GM23248 (cell line): ENCODE data around the gene AFF3. TPM values are rescaled to one million over a fixed set of nuclear protein-coding genes. Genes with fewer than 3 reads are reported as not detected.

Experiments used
- DNase-seq: peaks from one replicate; pipeline ENCODE4 v3.0.0-alpha.2; 2015
- H2AFZ ChIP-seq: fragments of 200-600 bp; sonication (generic); 2 replicates; pipeline ENCODE4 v1.6.1; 2016; ENCODE audit warnings: antibody characterized with exemption
- H3F3A ChIP-seq: fragments of 200-600 bp; sonication (generic); 2 replicates; pipeline ENCODE4 v1.6.1; 2016; ENCODE audit warnings: mild to moderate bottlenecking, antibody characterized with exemption, mixed run types; ENCODE audit not compliant: insufficient read depth
- H3K27ac ChIP-seq: fragments of 200-600 bp; sonication (generic); 2 replicates; pipeline ENCODE4 v1.5.1; 2016; ENCODE audit warnings: mild to moderate bottlenecking
- H3K27me3 ChIP-seq: fragments of 200-600 bp; sonication (generic); replicated peaks from 2 replicates; pipeline ENCODE4 v1.6.1; 2016; ENCODE audit warnings: mild to moderate bottlenecking; ENCODE audit not compliant: insufficient read depth
- H3K36me3 ChIP-seq: fragments of 200-600 bp; sonication (generic); 2 replicates; pipeline ENCODE4 v1.6.1; 2016; ENCODE audit warnings: low read depth, mild to moderate bottlenecking
- H3K4me1 ChIP-seq: fragments of 200-600 bp; sonication (generic); 2 replicates; pipeline ENCODE4 v1.6.1; 2016; ENCODE audit warnings: mild to moderate bottlenecking; ENCODE audit not compliant: insufficient read depth
- H3K4me2 ChIP-seq: fragments of 200-600 bp; sonication (generic); one replicate; pipeline ENCODE4 v1.6.1; 2016; ENCODE audit warnings: mild to moderate bottlenecking; ENCODE audit not compliant: unreplicated experiment
- H3K4me3 ChIP-seq: fragments of 200-600 bp; sonication (generic); 2 replicates; pipeline ENCODE4 v1.5.1; 2016; ENCODE audit warnings: mild to moderate bottlenecking
- H3K79me2 ChIP-seq: fragments of 200-600 bp; sonication (generic); 2 replicates; pipeline ENCODE4 v1.6.1; 2016; ENCODE audit warnings: mild to moderate bottlenecking; ENCODE audit not compliant: insufficient read depth
- H3K9ac ChIP-seq: fragments of 200-600 bp; sonication (generic); 2 replicates; pipeline ENCODE4 v1.6.1; 2016; ENCODE audit warnings: mild to moderate bottlenecking
- H3K9me2 ChIP-seq: fragments of 200-600 bp; sonication (generic); 2 replicates; pipeline ENCODE4 v1.6.1; 2016; ENCODE audit warnings: mixed run types, mild to moderate bottlenecking, moderate library complexity; ENCODE audit not compliant: insufficient read depth
- H3K9me3 ChIP-seq: fragments of 200-600 bp; sonication (generic); one replicate; pipeline ENCODE4 v1.6.1; 2017; ENCODE audit warnings: low read depth
- H4K20me1 ChIP-seq: fragments of 200-600 bp; sonication (generic); 2 replicates; pipeline ENCODE4 v1.6.0; 2016; ENCODE audit not compliant: insufficient read depth
- EZH2 ChIP-seq: fragments of 200-600 bp; sonication (generic); IDR thresholded peaks from 2 replicates; pipeline ENCODE4 v1.6.1; 2018; ENCODE audit warnings: antibody characterized with exemption, mild to moderate bottlenecking; ENCODE audit not compliant: insufficient read depth, poor library complexity, severe bottlenecking
- EZH2phosphoT487 ChIP-seq: fragments of 200-600 bp; sonication (generic); IDR thresholded peaks from 2 replicates; pipeline ENCODE4 v1.6.1; 2018; ENCODE audit warnings: antibody characterized with exemption, moderate library complexity, mild to moderate bottlenecking, low read depth; ENCODE audit not compliant: insufficient read depth
- WGBS, 2 experiments: methylation state at CpG; one replicate each; pipeline ENCODE4 v1.1.6; 2015 to 2017; ENCODE audit warnings: low lambda C conversion rate in 2 of 2, low coverage in 1 of 2; ENCODE audit errors: missing lambda C conversion rate in 2 of 2; 5-methylcytosine and 5-hydroxymethylcytosine counted together
- in situ Hi-C: fragments of 300-500 bp; cut with MboI; formaldehyde crosslinking; loops from 2 replicates; pipeline ENCODE4 v1.15.0; 2020
- polyA plus RNA-seq: library from polyadenylated mRNA; unstranded; fragments of >200 nt; fragmentation: Nextera tagmentation; extraction: Ambion mirVana; gene quantifications from 2 replicates; pipeline ENCODE4 v1.2.1, GENCODE V29; 2016
- total RNA-seq: library from RNA; depleted of rRNA; stranded (reverse); fragments of >200 nt; shearing (Covaris generic); gene quantifications from 2 replicates; pipeline ENCODE4 v1.2.3, GENCODE V29; 2014

The AFF3 gene
- total and polyA plus RNA-seq, 2 experiments from 2014 or later, result 0.56 to 0.86 TPM

DNA sequence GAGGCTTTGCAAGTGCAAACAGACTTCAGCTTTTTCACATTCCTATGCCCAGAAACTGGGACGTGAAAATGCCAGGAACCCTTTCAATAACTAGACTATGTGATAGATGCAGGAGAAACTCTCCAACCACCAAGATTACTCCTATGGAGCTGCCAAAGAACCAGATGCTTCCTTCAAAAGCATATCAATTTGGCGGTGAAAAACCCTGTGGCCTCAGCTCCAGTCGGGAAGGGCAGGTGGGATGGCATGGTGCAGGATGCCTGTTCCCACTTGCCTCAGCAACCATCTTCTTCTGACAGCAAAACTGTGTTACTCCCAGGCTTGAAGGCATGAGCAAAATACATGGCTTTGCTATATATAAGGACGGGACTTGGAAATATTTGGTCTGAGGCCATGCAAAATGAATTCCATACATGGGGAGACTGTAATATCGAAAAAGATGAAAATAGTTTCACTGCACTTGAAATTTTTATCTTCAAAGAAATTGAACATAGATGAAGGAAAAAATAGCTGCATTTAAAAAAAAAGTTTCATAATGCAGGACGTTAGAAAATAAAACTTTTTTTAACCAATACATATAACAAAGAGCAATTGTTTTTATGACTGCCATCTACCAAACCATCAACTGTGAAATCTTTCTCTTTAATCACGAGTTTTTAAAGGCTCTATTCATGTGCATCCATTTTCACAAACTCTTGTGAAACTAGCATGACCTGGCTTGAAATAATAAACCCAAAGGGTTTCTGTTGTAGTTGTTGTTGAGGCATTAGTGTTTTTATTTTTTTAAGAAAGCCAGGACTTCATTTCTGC lies 99.1 kb downstream of the AFF3 start:
- Histone ChIP-seq H3K79me2 (no peaks in the 10 kb centered on the region), H3K36me3 (no peaks in the 10 kb centered on the region), H3K4me1 (no peaks in the 10 kb centered on the region), H3K27me3 (peaks cover 5% of the 10 kb centered on the region; the same call in 1 of the 2 replicates), H3K9ac (no peak overlapping the region), H3K9me2 (no peaks in the 10 kb centered on the region), H3K9me3 (no peaks in the 10 kb centered on the region), H3K4me2 (no peak overlapping the region), H3K27ac (no peak overlapping the region), H2AFZ (no peak overlapping the region), H3K4me3 (no peak overlapping the region), H4K20me1 (no peaks in the 10 kb centered on the region), H3F3A (no peaks in the 10 kb centered on the region)
- no peak for TF ChIP-seq EZH2
- TF ChIP-seq EZH2phosphoT487, result no peak
- in situ Hi-C loops, result no loop called here
- DNase-seq, result no peak
- 65 to 72% methylated on average over 7 of the region's 7 CpGs for WGBS, 2 experiments

GRCh38 chr2:100042562-100042961 lies 99.8 kb downstream of the AFF3 start:
- Histone ChIP-seq H3K36me3 (no peaks in the 10 kb centered on the region), H3F3A (no peaks in the 10 kb centered on the region), H2AFZ (no peak overlapping the region), H3K9me3 (no peaks in the 10 kb centered on the region), H3K9ac (no peak overlapping the region), H3K4me3 (no peak overlapping the region), H3K4me2 (no peak overlapping the region), H3K79me2 (no peaks in the 10 kb centered on the region), H4K20me1 (no peaks in the 10 kb centered on the region), H3K9me2 (no peaks in the 10 kb centered on the region), H3K27ac (no peak overlapping the region), H3K4me1 (no peaks in the 10 kb centered on the region), H3K27me3 (peaks cover 5% of the 10 kb centered on the region; the same call in 1 of the 2 replicates)
- WGBS, 2 experiments, result 65 to 68% methylated on average over 3 of the region's 3 CpGs
- TF ChIP-seq EZH2 (no peak), EZH2phosphoT487 (no peak)
- in situ Hi-C loops, result no loop called here
- DNase-seq, result no peak

DNA sequence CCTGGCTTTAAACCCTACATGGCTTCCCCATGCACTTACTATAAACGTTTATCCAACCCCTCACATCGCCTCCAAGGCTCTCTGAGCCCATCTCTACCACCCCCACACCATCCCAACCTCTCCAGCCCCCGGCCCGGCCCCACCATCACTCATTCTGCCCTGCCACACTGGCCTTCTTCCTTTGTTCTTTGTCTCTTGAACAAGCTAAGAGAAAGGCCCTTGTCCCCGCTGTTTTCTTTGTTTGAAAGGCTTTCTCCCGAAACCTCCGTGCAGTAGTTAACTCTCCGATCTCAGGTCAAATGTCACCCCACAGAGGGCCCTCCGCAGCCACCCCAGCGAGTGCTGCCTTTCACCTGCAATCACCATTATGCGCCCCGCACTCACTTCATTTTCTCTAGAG lies 100.4 kb downstream of the AFF3 start:
- H3K9me3 ChIP-seq, result no peaks in the 10 kb centered on the region
- H3K27me3 ChIP-seq, result peaks cover 5% of the 10 kb centered on the region; the same call in 1 of the 2 replicates
- 69 to 70% methylated on average over 11 to 12 of the region's 12 CpGs for WGBS, 2 experiments
- no peaks in the 10 kb centered on the region for H4K20me1 ChIP-seq
- H3K9ac ChIP-seq, result no peak overlapping the region
- no peak overlapping the region for H3K4me2 ChIP-seq
- no peak for TF ChIP-seq EZH2phosphoT487
- TF ChIP-seq EZH2, result no peak
- DNase-seq, result no peak
- H3F3A ChIP-seq, result no peaks in the 10 kb centered on the region
- in situ Hi-C loops, result no loop called here
- H3K4me3 ChIP-seq, result no peak overlapping the region
- H2AFZ ChIP-seq, result no peak overlapping the region
- H3K36me3 ChIP-seq, result no peaks in the 10 kb centered on the region
- no peaks in the 10 kb centered on the region for H3K4me1 ChIP-seq
- H3K27ac ChIP-seq, result no peak overlapping the region
- no peaks in the 10 kb centered on the region for H3K9me2 ChIP-seq
- H3K79me2 ChIP-seq, result no peaks in the 10 kb centered on the region

DNA sequence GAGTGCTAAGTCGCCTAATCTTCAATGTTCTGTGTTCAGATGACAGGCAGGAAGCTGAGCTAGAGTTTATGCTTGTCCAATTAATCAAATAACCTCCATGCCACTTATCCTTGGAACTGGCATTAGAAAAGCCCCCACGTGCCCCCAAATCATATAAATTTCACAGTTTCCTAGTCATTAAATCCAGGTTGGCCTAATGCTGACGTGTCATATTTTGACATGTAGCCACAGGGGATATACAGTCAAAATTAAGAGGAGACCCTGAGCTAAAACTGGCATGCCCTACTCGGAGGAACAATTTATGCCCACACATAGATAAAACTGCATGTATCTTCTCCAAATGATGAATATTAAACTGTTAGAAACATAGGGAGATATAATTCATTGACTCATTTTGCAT lies 101.0 kb downstream of the AFF3 start:
- H3F3A ChIP-seq, result no peaks in the 10 kb centered on the region
- TF ChIP-seq EZH2phosphoT487 (no peak), EZH2 (no peak)
- no peak overlapping the region for H3K27ac ChIP-seq
- no peak overlapping the region for H2AFZ ChIP-seq
- in situ Hi-C loops, result no loop called here
- H3K9ac ChIP-seq, result no peak overlapping the region
- no peaks in the 10 kb centered on the region for H3K9me3 ChIP-seq
- H4K20me1 ChIP-seq, result no peaks in the 10 kb centered on the region
- peaks cover 5% of the 10 kb centered on the region; the same call in 1 of the 2 replicates for H3K27me3 ChIP-seq
- no peaks in the 10 kb centered on the region for H3K4me1 ChIP-seq
- no peaks in the 10 kb centered on the region for H3K36me3 ChIP-seq
- 65 to 72% methylated on average over 4 of the region's 4 CpGs for WGBS, 2 experiments
- no peaks in the 10 kb centered on the region for H3K79me2 ChIP-seq
- H3K9me2 ChIP-seq, result no peaks in the 10 kb centered on the region
- no peak overlapping the region for H3K4me3 ChIP-seq
- DNase-seq, result no peak
- no peak overlapping the region for H3K4me2 ChIP-seq
